HUDEP-2 (cell line): ENCODE results near the gene KRT1.

Experiments used
- DNase-seq, 76 experiments: peaks; one replicate each; lab custom pipeline; 2025; ENCODE audit not compliant: unreplicated experiment in 76 of 76; lab: John Stamatoyannopoulos, UW

KRT1 gene

GRCh38 chr12:52662918-52663229 lies 17.3 kb downstream of the KRT1 start:
- DNase-seq: peak in 7 of 76 experiments; percentile 20 to 55 (median 43)

- peak in 74 of 76 experiments; percentile 59 to 97 (median 87) for DNase-seq
Observed at GRCh38 chr12:52662093-52662917, 17.9 kb downstream of the KRT1 start.

- DNase-seq: peak in 2 of 76 experiments; percentile 37 to 48
Observed at GRCh38 chr12:52661668-52662067, 18.5 kb downstream of the KRT1 start.

GRCh38 chr12:52660934-52661499 lies 19.2 kb downstream of the KRT1 start:
- peak in 27 of 76 experiments; percentile 3 to 67 (median 31) for DNase-seq

GRCh38 chr12:52659951-52660350 lies 20.3 kb downstream of the KRT1 start:
- peak in 3 of 76 experiments; percentile 2 to 44 (median 12) for DNase-seq

GRCh38 chr12:52659395-52659794 lies 20.8 kb downstream of the KRT1 start:
- no peak for DNase-seq

- no peak for DNase-seq
Observed at GRCh38 chr12:52658196-52658595, 22.0 kb downstream of the KRT1 start.

GRCh38 chr12:52657250-52657902 lies 22.8 kb downstream of the KRT1 start:
- DNase-seq: no peak

GRCh38 chr12:52656616-52657015 lies 23.6 kb downstream of the KRT1 start:
- DNase-seq: no peak

GRCh38 chr12:52655720-52656124 lies 24.5 kb downstream of the KRT1 start:
- DNase-seq: no peak

- DNase-seq: no peak
Observed at GRCh38 chr12:52655251-52655650, 25.0 kb downstream of the KRT1 start.

- DNase-seq: no peak
Observed at GRCh38 chr12:52651726-52652261, 28.4 kb downstream of the KRT1 start, which contains the start of gene KRT2. KRT2 (minus strand) TSS chr12:52652211; CDS start chr12:52652142, 69 bp downstream.

GRCh38 chr12:52650520-52651081 lies 29.6 kb downstream of the KRT1 start:
- no peak for DNase-seq

GRCh38 chr12:52649066-52649465 lies 31.1 kb downstream of the KRT1 start:
- no peak for DNase-seq

- no peak for DNase-seq
Observed at GRCh38 chr12:52648012-52648550, 32.1 kb downstream of the KRT1 start.

- DNase-seq: no peak
Observed at GRCh38 chr12:52647601-52648000, 32.6 kb downstream of the KRT1 start.

GRCh38 chr12:52646613-52647012 lies 33.6 kb downstream of the KRT1 start:
- DNase-seq: no peak

- peak in 3 of 76 experiments; percentile 14 to 19 (median 16) for DNase-seq
Observed at GRCh38 chr12:52645982-52646381, 34.2 kb downstream of the KRT1 start.

- DNase-seq: peak in 4 of 76 experiments; percentile 4 to 39 (median 20)
Observed at GRCh38 chr12:52645120-52645761, 35.0 kb downstream of the KRT1 start.

- no peak for DNase-seq
Observed at GRCh38 chr12:52644078-52644415, 36.2 kb downstream of the KRT1 start.
